GM12875 (cell line): Measurements from ENCODE around the gene DTNBP1.

Source experiments
- H3K4me3 ChIP-seq: one replicate; pipeline ENCODE4 v1.5.1; 2011; ENCODE audit warnings: low read depth, low read length, control low read depth
- CTCF ChIP-seq: IDR thresholded peaks from 2 replicates; pipeline ENCODE4 v1.5.1; 2011; ENCODE audit warnings: low read depth, mild to moderate bottlenecking, control low read depth, inconsistent platforms, low read length, moderate library complexity, borderline replicate concordance; ENCODE audit not compliant: insufficient read depth

DTNBP1 gene

GRCh38 chr6:15473741-15474161 is 189.1 kb downstream of the DTNBP1 start:
- H3K4me3 ChIP-seq = no peak overlapping the region
- TF ChIP-seq CTCF = no peak

GRCh38 chr6:15473174-15473573 is 189.7 kb downstream of the DTNBP1 start:
- no peak overlapping the region for H3K4me3 ChIP-seq
- no peak for TF ChIP-seq CTCF
